Measurements from ENCODE around the gene HIPK4.

- TF ChIP-seq GATA2 (IDR thresholded peaks at IDR 0.05; ENCODE audit: low read depth, low read length) (no peak), GATA3 (IDR thresholded peaks at IDR 0.05; ENCODE audit: low read depth, low read length) (no peak)
Observed at GRCh38 chr19:40331052-40331451, 58.9 kb downstream of the HIPK4 start.

Measured in SH-SY5Y (cell line).